SIG-M5 treated with dmso at 0.1 percent for 504 hours (cell line): ENCODE measurements around the gene PRAC2.
"Not testable (repeated sequence)": the region's sequence is repeated elsewhere in the genome, so short reads cannot be mapped to it uniquely, and the experiment has no call there.

Experiments used
- DNase-seq: peaks from one replicate; lab custom pipeline; 2025; ENCODE audit not compliant: unreplicated experiment; lab: John Stamatoyannopoulos, UW

PRAC2 gene

GRCh38 chr17:48722915-48723422 is at the start of gene PRAC2:
Gene PRAC2 (plus strand): TSS chr17:48723185. CDS start chr17:48724411, 1,226 bp downstream.
- no peak for DNase-seq

- no peak for DNase-seq
These were observed 45.9 kb upstream of the PRAC2 start for GRCh38 chr17:48676963-48677558.

- peak; percentile 60 for DNase-seq
These were observed 44.6 kb upstream of the PRAC2 start for GRCh38 chr17:48678141-48678971.

GRCh38 chr17:48679385-48680096 is 43.4 kb upstream of the PRAC2 start:
- no peak for DNase-seq

GRCh38 chr17:48681609-48682008 is 41.4 kb upstream of the PRAC2 start:
- no peak for DNase-seq

- no peak for DNase-seq
These were observed 32.3 kb upstream of the PRAC2 start for GRCh38 chr17:48690655-48691054.

- DNase-seq, result no peak
These were observed 30.9 kb upstream of the PRAC2 start for GRCh38 chr17:48692049-48692448.

- no peak for DNase-seq
These were observed 29.8 kb upstream of the PRAC2 start for GRCh38 chr17:48693178-48693577.

- no peak for DNase-seq
These were observed 21.0 kb upstream of the PRAC2 start for GRCh38 chr17:48701864-48702532.

- no peak for DNase-seq
These were observed 18.4 kb upstream of the PRAC2 start for GRCh38 chr17:48704361-48705248.

- DNase-seq, result no peak
These were observed 11.9 kb upstream of the PRAC2 start for GRCh38 chr17:48711128-48711527.

GRCh38 chr17:48715496-48716399 is 7.2 kb upstream of the PRAC2 start:
- DNase-seq, result no peak

GRCh38 chr17:48716549-48716948 is 6.4 kb upstream of the PRAC2 start:
- DNase-seq, result not testable (repeated sequence)

GRCh38 chr17:48717367-48718226 is 5.4 kb upstream of the PRAC2 start:
- DNase-seq, result no peak

GRCh38 chr17:48718227-48718760 is 4.7 kb upstream of the PRAC2 start:
- no peak for DNase-seq

- no peak for DNase-seq
These were observed 4.0 kb upstream of the PRAC2 start for GRCh38 chr17:48718761-48719641.
